IPS-18a (cell line): Measurements from ENCODE around the gene SIGLEC12.

Experiments used
- H3K27ac ChIP-seq: one replicate; pipeline ENCODE4 v1.5.1; 2013; ENCODE audit warnings: low read length
- H3K27me3 ChIP-seq: one replicate; pipeline ENCODE4 v1.6.1; 2013; ENCODE audit warnings: mild to moderate bottlenecking, low read length; ENCODE audit not compliant: control insufficient read depth, insufficient read depth
- H3K36me3 ChIP-seq: one replicate; pipeline ENCODE4 v1.6.1; 2013; ENCODE audit warnings: low read depth, low read length; ENCODE audit not compliant: control insufficient read depth
- H3K4me1 ChIP-seq: one replicate; pipeline ENCODE4 v1.6.1; 2013; ENCODE audit warnings: low read depth, low read length; ENCODE audit not compliant: control insufficient read depth
- H3K4me3 ChIP-seq: one replicate; pipeline ENCODE4 v1.5.1; 2013; ENCODE audit warnings: low read length
- H3K9ac ChIP-seq: one replicate; pipeline ENCODE4 v1.6.1; 2013; ENCODE audit warnings: mild to moderate bottlenecking, low read length, moderate library complexity
- H3K9me3 ChIP-seq: one replicate; pipeline ENCODE4 v1.6.1; 2013; ENCODE audit warnings: low read depth, low read length; ENCODE audit not compliant: control insufficient read depth

The SIGLEC12 gene

GRCh38 chr19:51501594-51502263, at the start of gene SIGLEC12:
TSS of gene SIGLEC12 (minus strand) at chr19:51501800. CDS start at chr19:51501733, 67 bp downstream.
- Histone ChIP-seq H3K9me3 (peaks cover 2% of the 10 kb centered on the region), H3K4me1 (no peaks in the 10 kb centered on the region), H3K27me3 (no peaks in the 10 kb centered on the region), H3K9ac (no peak within 1 kb of the TSS), H3K36me3 (no peaks in the 10 kb centered on the region), H3K27ac (no peak within 1 kb of the TSS), H3K4me3 (no peak within 1 kb of the TSS)

DNA sequence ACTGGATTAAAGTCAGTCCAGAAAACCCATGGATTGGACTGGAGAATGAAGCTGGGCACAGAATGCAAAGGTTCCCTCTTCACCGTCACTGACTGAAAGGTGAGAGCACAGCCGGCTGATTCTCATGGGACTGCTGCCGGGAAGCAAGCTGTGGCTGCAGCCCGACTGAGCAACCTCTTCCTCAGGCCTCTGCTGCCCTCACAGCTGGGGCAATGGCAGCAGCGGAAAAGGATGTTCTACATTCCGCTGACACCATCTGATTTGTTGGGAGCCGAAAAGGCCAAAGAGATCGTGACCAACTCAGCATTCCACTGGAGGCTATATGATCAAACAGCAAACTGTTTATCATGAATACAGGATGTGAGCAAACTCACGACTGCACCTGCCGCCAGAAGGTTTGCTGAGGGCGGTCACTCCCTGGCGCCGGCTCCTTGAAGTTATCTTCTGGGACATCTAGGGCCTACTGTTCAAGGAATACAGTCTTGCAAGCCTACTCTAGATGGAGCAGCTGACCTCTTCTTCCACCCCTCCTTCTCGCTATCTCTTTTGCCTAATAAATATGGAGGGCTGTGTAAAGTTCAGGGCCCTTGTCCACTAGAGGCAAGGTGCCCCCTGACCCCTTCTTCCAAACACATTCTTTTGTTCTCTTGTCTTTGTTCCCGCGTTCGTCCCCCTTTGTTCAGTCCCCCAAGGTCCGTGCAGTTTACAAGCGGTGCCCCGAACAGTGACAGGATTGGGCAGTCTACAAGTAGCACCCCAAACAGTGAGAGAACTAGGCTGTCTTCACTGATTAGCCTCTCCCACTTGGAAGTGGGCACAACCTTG, 49.5 kb upstream of the SIGLEC12 start:
- H3K27me3 ChIP-seq, result no peaks in the 10 kb centered on the region
- no peaks in the 10 kb centered on the region for H3K9me3 ChIP-seq
- no peaks in the 10 kb centered on the region for H3K36me3 ChIP-seq
- no peak overlapping the region for H3K9ac ChIP-seq
- no peaks in the 10 kb centered on the region for H3K4me1 ChIP-seq
- H3K27ac ChIP-seq, result no peak overlapping the region
- no peak overlapping the region for H3K4me3 ChIP-seq

GRCh38 chr19:51549533-51550324, 48.1 kb upstream of the SIGLEC12 start:
- no peak overlapping the region for H3K27ac ChIP-seq
- H3K9me3 ChIP-seq, result no peaks in the 10 kb centered on the region
- no peaks in the 10 kb centered on the region for H3K4me1 ChIP-seq
- no peaks in the 10 kb centered on the region for H3K36me3 ChIP-seq
- H3K4me3 ChIP-seq, result no peak overlapping the region
- no peak overlapping the region for H3K9ac ChIP-seq
- H3K27me3 ChIP-seq, result no peaks in the 10 kb centered on the region

DNA sequence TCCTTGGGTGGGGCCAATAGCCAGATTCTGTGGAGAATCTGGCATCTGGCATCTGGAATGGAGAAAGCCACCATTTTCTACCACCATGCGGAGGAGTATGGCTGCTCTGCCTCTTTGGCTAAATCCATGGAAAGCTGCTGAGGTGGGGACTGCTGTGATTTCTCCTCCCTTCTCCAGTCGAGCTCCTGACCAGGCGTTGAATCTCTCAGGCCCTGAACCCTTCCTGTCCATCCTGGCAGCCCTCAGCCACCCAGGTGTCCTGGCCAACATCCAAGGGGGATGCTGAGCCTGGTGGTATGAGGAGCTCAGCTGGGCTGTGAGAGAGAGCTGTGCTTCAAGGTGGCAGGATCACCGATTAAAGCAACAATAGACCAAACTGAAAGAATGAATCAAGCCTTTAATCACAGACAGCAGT, 47.3 kb upstream of the SIGLEC12 start:
- no peaks in the 10 kb centered on the region for H3K27me3 ChIP-seq
- no peak overlapping the region for H3K4me3 ChIP-seq
- no peaks in the 10 kb centered on the region for H3K9me3 ChIP-seq
- no peak overlapping the region for H3K27ac ChIP-seq
- H3K4me1 ChIP-seq, result no peaks in the 10 kb centered on the region
- H3K9ac ChIP-seq, result no peak overlapping the region
- no peaks in the 10 kb centered on the region for H3K36me3 ChIP-seq

DNA sequence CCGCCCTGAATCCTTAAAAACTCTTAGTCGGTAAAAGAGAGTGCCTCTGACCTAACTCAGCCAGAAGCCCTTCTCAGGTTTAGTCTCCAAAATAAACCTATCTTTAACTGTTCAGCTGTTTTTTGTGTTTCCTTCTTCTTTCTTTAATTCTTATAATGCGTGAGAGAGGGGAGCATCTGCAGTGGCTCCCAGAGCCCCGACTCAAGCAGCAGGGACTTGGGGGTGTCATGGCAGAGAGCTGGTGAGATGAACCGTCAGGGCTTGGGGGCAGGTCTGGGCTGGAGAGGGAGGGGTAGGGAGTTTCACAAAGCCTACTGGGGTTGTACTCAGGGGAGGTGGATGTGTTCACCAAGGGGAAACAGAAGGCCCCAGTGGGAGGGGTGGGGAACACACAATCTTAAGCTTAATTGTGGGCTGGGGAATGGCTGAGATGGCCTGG, 46.6 kb upstream of the SIGLEC12 start:
- no peak overlapping the region for H3K9ac ChIP-seq
- no peaks in the 10 kb centered on the region for H3K27me3 ChIP-seq
- H3K4me1 ChIP-seq, result no peaks in the 10 kb centered on the region
- H3K36me3 ChIP-seq, result no peaks in the 10 kb centered on the region
- no peak overlapping the region for H3K4me3 ChIP-seq
- no peaks in the 10 kb centered on the region for H3K9me3 ChIP-seq
- no peak overlapping the region for H3K27ac ChIP-seq

GRCh38 chr19:51547397-51548212, 46.0 kb upstream of the SIGLEC12 start:
- no peak overlapping the region for H3K9ac ChIP-seq
- H3K36me3 ChIP-seq, result no peaks in the 10 kb centered on the region
- no peak overlapping the region for H3K27ac ChIP-seq
- H3K4me3 ChIP-seq, result no peak overlapping the region
- no peaks in the 10 kb centered on the region for H3K9me3 ChIP-seq
- H3K4me1 ChIP-seq, result no peaks in the 10 kb centered on the region
- H3K27me3 ChIP-seq, result no peaks in the 10 kb centered on the region

GRCh38 chr19:51546650-51547396, 45.2 kb upstream of the SIGLEC12 start:
- Histone ChIP-seq H3K36me3 (no peaks in the 10 kb centered on the region), H3K27ac (no peak overlapping the region), H3K4me3 (no peak overlapping the region), H3K9ac (no peak overlapping the region), H3K27me3 (no peaks in the 10 kb centered on the region), H3K4me1 (no peaks in the 10 kb centered on the region), H3K9me3 (no peaks in the 10 kb centered on the region)

- Histone ChIP-seq H3K36me3 (no peaks in the 10 kb centered on the region), H3K27me3 (no peaks in the 10 kb centered on the region), H3K27ac (no peak overlapping the region), H3K9ac (no peak overlapping the region), H3K9me3 (no peaks in the 10 kb centered on the region), H3K4me1 (no peaks in the 10 kb centered on the region), H3K4me3 (no peak overlapping the region)
Measured at GRCh38 chr19:51546107-51546649, 44.6 kb upstream of the SIGLEC12 start.

- Histone ChIP-seq H3K4me3 (no peak overlapping the region), H3K27ac (no peak overlapping the region), H3K27me3 (no peaks in the 10 kb centered on the region), H3K4me1 (no peaks in the 10 kb centered on the region), H3K9ac (no peak overlapping the region), H3K36me3 (no peaks in the 10 kb centered on the region), H3K9me3 (no peaks in the 10 kb centered on the region)
Measured at GRCh38 chr19:51544038-51544437, 42.4 kb upstream of the SIGLEC12 start.

DNA sequence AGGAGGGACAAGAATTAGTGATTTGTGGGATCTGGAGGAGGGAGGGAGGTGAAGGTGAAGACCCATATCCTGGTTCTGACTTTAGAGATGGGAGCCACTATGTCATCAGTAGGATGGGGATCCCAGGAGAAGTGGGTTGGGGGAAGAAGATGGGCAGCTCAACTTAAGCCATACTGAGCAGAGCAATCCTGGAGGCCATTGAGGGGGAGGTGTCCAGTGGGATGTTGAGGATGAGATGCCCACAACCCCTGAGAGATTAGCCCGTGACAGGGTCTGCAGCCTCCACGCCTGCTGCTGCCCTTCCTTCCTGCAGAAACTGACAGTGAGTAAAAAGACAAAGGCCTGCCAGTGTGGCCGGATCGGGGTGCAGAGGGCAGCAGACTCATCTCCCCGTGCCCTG, 41.1 kb upstream of the SIGLEC12 start:
- H3K36me3 ChIP-seq, result no peaks in the 10 kb centered on the region
- no peak overlapping the region for H3K4me3 ChIP-seq
- H3K9me3 ChIP-seq, result no peaks in the 10 kb centered on the region
- H3K27ac ChIP-seq, result no peak overlapping the region
- no peak overlapping the region for H3K9ac ChIP-seq
- no peaks in the 10 kb centered on the region for H3K4me1 ChIP-seq
- H3K27me3 ChIP-seq, result no peaks in the 10 kb centered on the region
